HS-27A (cell line): ENCODE data around the gene MDGA2.
"Not testable (repeated sequence)": the region's sequence is repeated elsewhere in the genome, so short reads cannot be mapped to it uniquely, and the experiment has no call there.

Experiments used
- DNase-seq: peaks from one replicate; pipeline ENCODE4 v3.0.0-alpha.2; 2012; ENCODE audit warnings: low read depth, missing footprints

The MDGA2 gene

GRCh38 chr14:47235619-47236018, 439.8 kb downstream of the MDGA2 start:
- no peak for DNase-seq

GRCh38 chr14:47226877-47227520, 448.4 kb downstream of the MDGA2 start:
- no peak for DNase-seq

- DNase-seq, result no peak
Observed at GRCh38 chr14:47223656-47224055, 451.7 kb downstream of the MDGA2 start.

GRCh38 chr14:47220096-47220495, 455.3 kb downstream of the MDGA2 start:
- DNase-seq, result no peak

- no peak for DNase-seq
Observed at GRCh38 chr14:47211263-47211662, 464.1 kb downstream of the MDGA2 start.

- no peak for DNase-seq
Observed at GRCh38 chr14:47210099-47210498, 465.3 kb downstream of the MDGA2 start.

- DNase-seq, result no peak
Observed at GRCh38 chr14:47208434-47208833, 467.0 kb downstream of the MDGA2 start.

- DNase-seq, result no peak
Observed at GRCh38 chr14:47207617-47208016, 467.8 kb downstream of the MDGA2 start.

- no peak for DNase-seq
Observed at GRCh38 chr14:47200740-47201139, 474.7 kb downstream of the MDGA2 start.

GRCh38 chr14:47195582-47195981, 479.8 kb downstream of the MDGA2 start:
- DNase-seq, result no peak

- DNase-seq, result no peak
Observed at GRCh38 chr14:47194055-47194454, 481.4 kb downstream of the MDGA2 start.

GRCh38 chr14:47192203-47192602, 483.2 kb downstream of the MDGA2 start:
- DNase-seq, result not testable (repeated sequence)

GRCh38 chr14:47191700-47192099, 483.7 kb downstream of the MDGA2 start:
- DNase-seq, result no peak

GRCh38 chr14:47189911-47190484, 485.4 kb downstream of the MDGA2 start:
- no peak for DNase-seq

- no peak for DNase-seq
Observed at GRCh38 chr14:47186486-47186885, 488.9 kb downstream of the MDGA2 start.

GRCh38 chr14:47179906-47180305, 495.5 kb downstream of the MDGA2 start:
- no peak for DNase-seq

- not testable (repeated sequence) for DNase-seq
Observed at GRCh38 chr14:47171896-47172295, 503.5 kb downstream of the MDGA2 start.

- no peak for DNase-seq
Observed at GRCh38 chr14:47167402-47167801, 508.0 kb downstream of the MDGA2 start.

GRCh38 chr14:47155395-47155794, 520.0 kb downstream of the MDGA2 start:
- no peak for DNase-seq

- DNase-seq, result no peak
Observed at GRCh38 chr14:47154276-47154797, 521.1 kb downstream of the MDGA2 start.

GRCh38 chr14:47153746-47154145, 521.7 kb downstream of the MDGA2 start:
- no peak for DNase-seq

- no peak for DNase-seq
Observed at GRCh38 chr14:47150267-47150666, 525.1 kb downstream of the MDGA2 start.

GRCh38 chr14:47149326-47149725, 526.1 kb downstream of the MDGA2 start:
- DNase-seq, result no peak

- DNase-seq, result no peak
Observed at GRCh38 chr14:47148686-47149085, 526.7 kb downstream of the MDGA2 start.
